ENCODE results near the gene SLC11A2. TPM values are rescaled to one million over a fixed set of nuclear protein-coding genes. Genes with fewer than 3 reads are reported as not detected.

The SLC11A2 gene
- total and polyA plus RNA-seq, 2 of the 13 experiments (the other 11 are each of a cell fraction or from before 2014, with no cell fraction given) = 71.7 to 77.0 TPM

- peak; percentile 55; the same call in 1 of the 2 replicates for TF ChIP-seq NKX3-1 (CRISPR knock-in tag; IDR thresholded peaks at IDR 0.05)
- TF ChIP-seq ELF4 (CRISPR knock-in tag; IDR thresholded peaks at IDR 0.05; ENCODE audit: borderline replicate concordance) = peak; percentile 90
- TF ChIP-seq ZBTB14 (CRISPR knock-in tag; IDR thresholded peaks at IDR 0.05) = 0 out of 2 replicates have a peak, but pooled peaks have one; percentile 24
- TF ChIP-seq ZNF280B (CRISPR knock-in tag; IDR thresholded peaks at IDR 0.05; ENCODE audit: borderline replicate concordance) = peak; percentile 9; the same call in 1 of the 2 replicates
- peak; percentile 75; the same call in 1 of the 2 replicates for TF ChIP-seq DMAP1 (CRISPR knock-in tag; IDR thresholded peaks at IDR 0.05)
- peak; percentile 97 for TF ChIP-seq RNF2 (conservative IDR thresholded peaks at IDR 0.05; ENCODE audit: low read depth)
- peak; percentile 95 to 97 for TF ChIP-seq HMGXB4 (CRISPR knock-in tag; IDR thresholded peaks at IDR 0.05; ENCODE audit: borderline replicate concordance in 1 of 2, low read depth in 1 of 2)
- TF ChIP-seq ZNF513 (CRISPR knock-in tag; conservative IDR thresholded peaks at IDR 0.05) = no peak
- TF ChIP-seq ZHX2 (IDR thresholded peaks at IDR 0.05; ENCODE audit: low read depth) = 0 out of 2 replicates have a peak, but pooled peaks have one; percentile 29
- TF ChIP-seq ZHX2 (CRISPR knock-in tag; IDR thresholded peaks at IDR 0.05; ENCODE audit: borderline replicate concordance) = no peak
- 0 out of 2 replicates have a peak, but pooled peaks have one; percentile 11 for TF ChIP-seq E2F5 (CRISPR knock-in tag; conservative IDR thresholded peaks at IDR 0.05)
- no peak for TF ChIP-seq ZNF460 (CRISPR knock-in tag; IDR thresholded peaks at IDR 0.05; ENCODE audit: borderline replicate concordance)
- no peak for TF ChIP-seq SIX1 (CRISPR knock-in tag; IDR thresholded peaks at IDR 0.05; ENCODE audit: borderline replicate concordance)
Observed at GRCh38 chr12:51047655-51048540, 21.7 kb upstream of the SLC11A2 start, which contains the start of gene LETMD1 (continued).

All from HepG2 (cell line).